Suppressor macrophage treated with lipopolysaccharide for 1 hour (primary cell): Measurements from ENCODE around the gene MINDY2.
"Not testable (repeated sequence)": the region's sequence is repeated elsewhere in the genome, so short reads cannot be mapped to it uniquely, and the experiment has no call there.

Source experiments
- DNase-seq, 3 donors: peaks; one replicate each; pipeline ENCODE4 v3.0.0-alpha.2; 2020 to 2022

Gene MINDY2

GRCh38 chr15:58833681-58834426 is 62.8 kb downstream of the MINDY2 start:
- not testable (repeated sequence) for DNase-seq

- DNase-seq, result no peak
Observed at GRCh38 chr15:58839485-58839884, 68.4 kb downstream of the MINDY2 start.

- no peak for DNase-seq
Observed at GRCh38 chr15:58840048-58840447, 68.9 kb downstream of the MINDY2 start.

GRCh38 chr15:58842713-58843396 is 71.8 kb downstream of the MINDY2 start:
- no peak for DNase-seq

GRCh38 chr15:58851205-58851604 is 80.1 kb downstream of the MINDY2 start:
- DNase-seq, result not testable (repeated sequence)

GRCh38 chr15:58852347-58852746 is 81.2 kb downstream of the MINDY2 start:
- no peak for DNase-seq

GRCh38 chr15:58854593-58854992 is 83.5 kb downstream of the MINDY2 start:
- DNase-seq, result no peak

- no peak for DNase-seq
Observed at GRCh38 chr15:58856086-58856485, 85.0 kb downstream of the MINDY2 start.

- DNase-seq, result not testable (repeated sequence)
Observed at GRCh38 chr15:58856621-58857020, 85.5 kb downstream of the MINDY2 start.

- no peak for DNase-seq
Observed at GRCh38 chr15:58862326-58862725, 91.2 kb downstream of the MINDY2 start.

GRCh38 chr15:58864602-58865424 is 93.7 kb downstream of the MINDY2 start:
- peak in 1 of 3 donors; percentile 7 for DNase-seq

- no peak for DNase-seq
Observed at GRCh38 chr15:58865425-58865880, 94.4 kb downstream of the MINDY2 start.

GRCh38 chr15:58867926-58868325 is 96.8 kb downstream of the MINDY2 start:
- no peak for DNase-seq

- DNase-seq, result peak in 2 of 3 donors; percentile 22 to 34
Observed at GRCh38 chr15:58870451-58870850, 99.3 kb downstream of the MINDY2 start.

GRCh38 chr15:58873267-58873666 is 102.2 kb downstream of the MINDY2 start:
- peak; percentile 22 to 63 (median 46) for DNase-seq

- DNase-seq, result no peak
Observed at GRCh38 chr15:58875343-58875742, 104.2 kb downstream of the MINDY2 start.

- DNase-seq, result no peak
Observed at GRCh38 chr15:58876306-58877106, 105.4 kb downstream of the MINDY2 start.

- no peak for DNase-seq
Observed at GRCh38 chr15:58877999-58878825, 107.1 kb downstream of the MINDY2 start.

GRCh38 chr15:58880320-58880719 is 109.2 kb downstream of the MINDY2 start:
- DNase-seq, result no peak

- no peak for DNase-seq
Observed at GRCh38 chr15:58882243-58882642, 111.1 kb downstream of the MINDY2 start.

GRCh38 chr15:58883926-58884325 is 112.8 kb downstream of the MINDY2 start:
- DNase-seq, result not testable (repeated sequence)

GRCh38 chr15:58886921-58887320 is 115.8 kb downstream of the MINDY2 start:
- no peak for DNase-seq
